ENCODE data around the gene DENND1A. TPM values are rescaled to one million over a fixed set of nuclear protein-coding genes. Genes with fewer than 3 reads are reported as not detected.

DENND1A gene
- total RNA-seq, 2 donors from 2014 or later = 18.9 to 26.8 TPM

DNA sequence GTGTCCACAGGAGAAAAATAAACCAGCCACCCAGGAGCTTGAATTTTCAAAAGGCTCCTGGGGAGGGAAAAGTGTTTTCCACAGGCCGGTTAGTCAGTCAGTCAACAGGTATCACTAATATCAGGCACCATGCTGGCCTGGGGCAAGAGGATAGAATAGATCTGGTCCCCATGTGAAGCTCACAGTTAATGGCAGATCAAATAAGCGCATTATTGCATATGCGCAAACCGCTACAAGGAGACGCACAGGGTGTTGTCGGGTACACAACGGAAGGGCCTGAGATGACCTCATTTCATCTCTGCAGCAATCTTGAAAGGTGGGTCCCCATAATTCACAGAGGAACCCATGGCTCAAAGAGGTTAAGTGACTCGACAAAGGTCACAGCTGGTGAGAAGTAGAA, 313.2 kb downstream of the DENND1A start:
- DNase-seq (ENCODE audit: low spot score) = no peak
- no peak overlapping the region for H3K27ac ChIP-seq
- intact Hi-C loops (cut with DNase I) = no loop called here
- H3K27me3 ChIP-seq (replicated peaks; ENCODE audit: insufficient read depth) = no peaks in the 10 kb centered on the region
- H3K4me1 ChIP-seq (replicated peaks) = no peaks in the 10 kb centered on the region
- no peaks in the 10 kb centered on the region for H3K36me3 ChIP-seq
- H3K4me3 ChIP-seq = no peak overlapping the region
- TF ChIP-seq, protein P1, sequence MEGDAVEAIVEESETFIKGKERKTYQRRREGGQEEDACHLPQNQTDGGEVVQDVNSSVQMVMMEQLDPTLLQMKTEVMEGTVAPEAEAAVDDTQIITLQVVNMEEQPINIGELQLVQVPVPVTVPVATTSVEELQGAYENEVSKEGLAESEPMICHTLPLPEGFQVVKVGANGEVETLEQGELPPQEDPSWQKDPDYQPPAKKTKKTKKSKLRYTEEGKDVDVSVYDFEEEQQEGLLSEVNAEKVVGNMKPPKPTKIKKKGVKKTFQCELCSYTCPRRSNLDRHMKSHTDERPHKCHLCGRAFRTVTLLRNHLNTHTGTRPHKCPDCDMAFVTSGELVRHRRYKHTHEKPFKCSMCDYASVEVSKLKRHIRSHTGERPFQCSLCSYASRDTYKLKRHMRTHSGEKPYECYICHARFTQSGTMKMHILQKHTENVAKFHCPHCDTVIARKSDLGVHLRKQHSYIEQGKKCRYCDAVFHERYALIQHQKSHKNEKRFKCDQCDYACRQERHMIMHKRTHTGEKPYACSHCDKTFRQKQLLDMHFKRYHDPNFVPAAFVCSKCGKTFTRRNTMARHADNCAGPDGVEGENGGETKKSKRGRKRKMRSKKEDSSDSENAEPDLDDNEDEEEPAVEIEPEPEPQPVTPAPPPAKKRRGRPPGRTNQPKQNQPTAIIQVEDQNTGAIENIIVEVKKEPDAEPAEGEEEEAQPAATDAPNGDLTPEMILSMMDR (IDR thresholded peaks at IDR 0.05) = no peak
- TF ChIP-seq POLR2AphosphoS5 (IDR thresholded peaks at IDR 0.05) (no peak), POLR2A (IDR thresholded peaks at IDR 0.05) (no peak)
- 96% methylated on average over 8 of the region's 8 CpGs for WGBS
- H3K9me3 ChIP-seq = no peaks in the 10 kb centered on the region

DNA sequence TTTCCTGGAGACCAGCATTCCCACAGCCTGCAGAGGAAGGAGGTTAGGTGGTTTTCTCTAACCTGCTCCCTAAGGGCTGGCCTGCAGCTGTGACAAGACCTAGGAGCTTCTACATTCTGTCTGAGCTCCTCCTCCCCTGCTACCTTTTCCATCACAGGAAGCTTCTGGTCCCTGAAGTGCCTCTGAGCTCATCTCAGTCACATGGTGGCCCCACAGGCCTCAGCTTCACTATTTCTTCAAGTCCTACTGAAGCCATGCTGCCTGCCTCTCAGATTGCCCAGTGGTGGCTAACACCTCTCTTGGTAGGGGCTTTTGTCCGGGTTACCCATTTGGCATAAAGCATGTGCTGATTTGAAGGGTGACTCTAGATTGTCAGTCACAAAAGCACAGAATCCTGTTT, 314.5 kb downstream of the DENND1A start:
- Histone ChIP-seq H3K4me3 (no peak overlapping the region), H3K27me3 (replicated peaks; ENCODE audit: insufficient read depth) (no peaks in the 10 kb centered on the region), H3K27ac (no peak overlapping the region), H3K36me3 (no peaks in the 10 kb centered on the region), H3K4me1 (replicated peaks) (no peaks in the 10 kb centered on the region), H3K9me3 (no peaks in the 10 kb centered on the region)
- WGBS = 100% methylated on average over 1 of the region's 1 CpG
- intact Hi-C loops (cut with DNase I) = no loop called here
- no peak for DNase-seq (ENCODE audit: low spot score)
- TF ChIP-seq POLR2A (IDR thresholded peaks at IDR 0.05) (no peak), POLR2AphosphoS5 (IDR thresholded peaks at IDR 0.05) (no peak)
- TF ChIP-seq, protein P1 (IDR thresholded peaks at IDR 0.05) = no peak

DNA sequence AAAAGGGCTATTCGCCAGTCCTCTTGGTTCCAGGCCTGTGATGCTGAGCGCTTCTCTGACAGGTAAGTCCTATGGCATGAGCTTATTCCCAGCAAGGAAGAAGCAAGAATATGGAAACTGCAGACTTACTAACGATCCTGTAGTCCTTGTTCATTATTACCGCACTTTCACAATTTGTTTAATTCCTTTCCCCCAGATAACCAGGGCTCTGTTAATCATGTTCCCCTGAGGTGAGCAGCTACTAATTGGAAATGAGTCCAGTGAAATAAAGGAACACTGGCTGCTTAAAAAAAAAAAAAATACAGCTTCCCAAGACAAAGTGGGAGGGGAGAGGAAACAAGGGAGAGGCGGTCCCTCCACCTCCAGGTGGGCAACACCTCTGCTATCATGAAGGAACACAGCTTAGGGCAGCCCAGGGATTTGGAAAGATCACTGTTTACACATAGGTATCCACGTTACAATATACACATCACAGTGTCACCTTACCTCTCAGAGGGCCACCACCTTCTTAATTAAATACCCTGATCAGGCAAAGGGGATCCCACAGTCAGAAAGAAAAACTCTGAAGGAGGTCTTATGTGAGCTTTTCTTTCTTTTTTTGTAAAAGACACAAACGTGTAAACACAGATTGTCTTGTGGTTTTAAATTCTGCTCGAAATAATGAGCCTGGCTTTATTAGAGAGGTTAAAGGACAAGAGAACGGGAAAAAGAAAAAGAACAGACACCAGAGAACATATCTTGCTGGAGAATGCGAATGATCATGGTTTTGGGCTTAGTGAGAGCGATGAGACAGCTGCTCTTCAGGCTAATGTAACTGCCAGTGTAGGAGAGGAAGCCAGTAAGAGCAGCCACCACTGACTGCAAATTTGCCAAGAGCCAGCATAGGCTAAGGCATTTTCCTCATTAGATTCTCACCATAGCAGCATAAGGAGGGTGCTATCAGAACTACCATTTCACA, 315.3 kb downstream of the DENND1A start:
- intact Hi-C loops (cut with DNase I) = no loop called here
- no peak for TF ChIP-seq POLR2AphosphoS5 (IDR thresholded peaks at IDR 0.05)
- TF ChIP-seq POLR2A (IDR thresholded peaks at IDR 0.05) = no peak
- TF ChIP-seq, protein P1 (IDR thresholded peaks at IDR 0.05) = no peak
- Histone ChIP-seq H3K27me3 (replicated peaks; ENCODE audit: insufficient read depth) (no peaks in the 10 kb centered on the region), H3K27ac (no peak overlapping the region), H3K4me3 (no peak overlapping the region), H3K4me1 (replicated peaks) (no peaks in the 10 kb centered on the region), H3K36me3 (no peaks in the 10 kb centered on the region), H3K9me3 (no peaks in the 10 kb centered on the region)
- no peak for DNase-seq (ENCODE audit: low spot score)
- WGBS = 74% methylated on average over 11 of the region's 11 CpGs

DNA sequence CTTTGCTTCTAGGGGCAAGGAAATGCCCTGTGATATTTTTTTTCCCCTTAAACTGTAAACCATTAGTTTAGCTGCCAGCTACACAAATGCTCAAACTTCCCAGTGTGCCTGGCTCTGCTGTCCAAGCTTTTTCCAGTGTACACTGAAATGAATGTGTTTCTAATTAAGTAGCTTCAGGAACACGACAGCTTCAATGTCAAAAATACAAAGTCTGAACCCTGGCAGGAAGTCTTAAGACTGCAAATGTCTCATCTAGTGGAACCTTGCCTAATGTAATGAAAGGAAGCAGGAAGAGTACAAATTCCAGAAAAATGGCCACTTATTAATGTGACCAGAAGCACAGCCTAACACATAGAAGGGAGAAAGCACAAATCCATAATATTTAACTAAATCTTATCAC, 318.7 kb downstream of the DENND1A start:
- 63% methylated on average over 1 of the region's 1 CpG for WGBS
- no peaks in the 10 kb centered on the region for H3K9me3 ChIP-seq
- intact Hi-C loops (cut with DNase I) = no loop called here
- no peaks in the 10 kb centered on the region for H3K4me1 ChIP-seq (replicated peaks)
- no peak for DNase-seq (ENCODE audit: low spot score)
- no peaks in the 10 kb centered on the region for H3K36me3 ChIP-seq
- no peak overlapping the region for H3K4me3 ChIP-seq
- no peaks in the 10 kb centered on the region for H3K27me3 ChIP-seq (replicated peaks; ENCODE audit: insufficient read depth)
- H3K27ac ChIP-seq = no peak overlapping the region
- TF ChIP-seq POLR2A (IDR thresholded peaks at IDR 0.05) (no peak), POLR2AphosphoS5 (IDR thresholded peaks at IDR 0.05) (no peak)
- TF ChIP-seq, protein P1 (IDR thresholded peaks at IDR 0.05) = no peak

DNA sequence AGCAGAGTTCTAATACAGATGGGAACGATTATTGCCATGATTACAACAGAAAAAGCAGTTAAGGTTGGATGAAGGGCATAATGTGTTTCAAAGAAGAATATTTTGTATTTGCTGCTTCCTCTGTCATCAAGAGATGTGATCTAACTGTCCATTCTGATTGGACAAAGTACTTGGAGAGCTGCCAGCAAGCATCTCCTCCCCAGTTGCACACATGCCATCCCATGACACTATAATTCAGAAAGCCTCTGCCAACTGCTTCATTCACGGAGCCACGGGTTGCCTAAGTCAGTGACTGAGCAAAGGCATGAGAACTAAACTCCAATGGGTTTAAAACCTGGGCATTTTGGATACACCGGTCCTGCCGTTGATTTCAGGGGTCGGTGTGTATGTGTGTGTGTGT, 320.1 kb downstream of the DENND1A start:
- intact Hi-C loops (cut with DNase I) = no loop called here
- Histone ChIP-seq H3K4me1 (replicated peaks) (no peaks in the 10 kb centered on the region), H3K4me3 (no peak overlapping the region), H3K27ac (no peak overlapping the region), H3K9me3 (no peaks in the 10 kb centered on the region), H3K36me3 (no peaks in the 10 kb centered on the region), H3K27me3 (replicated peaks; ENCODE audit: insufficient read depth) (no peaks in the 10 kb centered on the region)
- no peak for DNase-seq (ENCODE audit: low spot score)
- TF ChIP-seq, protein P1 (IDR thresholded peaks at IDR 0.05) = no peak
- TF ChIP-seq POLR2AphosphoS5 (IDR thresholded peaks at IDR 0.05) (no peak), POLR2A (IDR thresholded peaks at IDR 0.05) (no peak)
- 89% methylated on average over 6 of the region's 6 CpGs for WGBS
